Measurements from ENCODE around the gene ANKRD17. TPM values are rescaled to one million over a fixed set of nuclear protein-coding genes. Genes with fewer than 3 reads are reported as not detected.

ANKRD17 gene
- total RNA-seq, 1 donor from 2014 or later, result 60.8 TPM

DNA sequence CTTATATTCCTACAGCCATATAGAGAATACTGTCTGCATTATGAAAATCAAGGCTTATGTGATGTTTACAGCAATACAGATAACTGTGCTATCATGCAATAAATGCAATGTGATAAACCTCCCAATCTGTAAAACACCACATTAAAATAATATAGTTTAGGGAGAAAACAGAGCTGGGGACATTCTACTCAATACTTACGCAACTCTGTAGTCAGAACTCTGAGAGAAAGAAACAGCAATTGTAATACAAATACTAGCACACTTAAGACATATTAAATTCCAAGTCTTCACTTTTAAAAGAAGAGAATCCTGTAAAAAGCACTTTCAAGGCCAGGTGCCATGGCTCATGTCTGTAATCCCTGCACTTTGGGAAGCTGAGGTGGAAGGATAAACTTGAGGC, 61.4 kb downstream of the ANKRD17 start:
- no peak for DNase-seq (ENCODE audit: low spot score)

DNA sequence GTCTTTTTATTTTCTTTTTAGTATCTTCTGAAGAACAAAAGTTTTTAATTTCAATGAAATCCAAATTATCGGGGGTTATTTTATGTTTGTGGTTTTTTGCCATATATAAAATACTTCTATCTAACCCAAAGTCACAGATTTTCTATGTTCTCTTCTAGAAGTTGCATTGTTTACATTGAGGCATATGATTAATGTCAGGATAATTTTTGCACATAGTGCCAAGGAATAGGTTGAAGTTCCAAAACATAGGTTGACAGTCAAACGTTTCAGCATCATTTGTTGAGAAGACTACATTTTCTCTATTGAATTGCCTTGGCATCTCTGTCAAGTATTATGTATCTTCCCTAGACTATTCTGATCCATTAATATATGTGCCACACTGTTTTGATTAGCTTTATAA, 64.5 kb downstream of the ANKRD17 start:
- no peak for DNase-seq (ENCODE audit: low spot score)

DNA sequence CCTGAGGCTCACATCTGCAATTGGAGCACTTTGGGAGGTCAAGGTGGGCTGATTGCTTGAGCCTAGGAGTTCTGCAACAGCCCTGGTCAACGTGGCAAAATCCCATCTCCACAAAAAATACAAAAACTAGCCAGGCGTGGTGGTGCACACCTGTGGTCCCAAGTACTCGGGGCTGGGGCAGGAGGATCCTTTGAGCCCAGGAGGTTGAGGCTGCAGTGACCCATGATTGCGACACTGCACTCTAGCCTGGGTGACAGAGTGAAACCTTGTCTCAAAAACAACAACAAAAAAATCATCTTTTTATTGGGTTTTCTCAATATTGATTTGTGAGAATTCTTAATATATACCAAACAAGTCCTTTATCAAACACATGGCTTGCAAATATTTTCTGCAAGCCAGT, 64.9 kb downstream of the ANKRD17 start:
- DNase-seq (ENCODE audit: low spot score), result no peak

DNA sequence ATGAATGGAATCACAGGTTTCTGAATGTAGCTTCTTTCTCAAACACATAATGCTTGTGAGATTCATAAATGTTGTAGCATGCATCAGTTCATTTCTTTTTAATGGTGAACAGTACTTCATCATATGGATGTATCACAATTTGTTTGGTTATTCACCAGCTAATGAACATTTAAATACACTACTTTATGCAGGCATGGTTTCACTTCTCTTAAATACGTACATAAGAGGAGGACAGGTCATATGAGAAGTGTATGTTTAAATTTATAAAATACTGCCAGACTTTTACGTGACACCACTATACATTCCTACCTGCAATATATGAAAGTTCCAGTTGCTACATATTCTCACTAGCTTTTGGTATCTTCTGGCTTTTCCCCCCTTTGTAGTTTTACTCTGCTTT, 65.4 kb downstream of the ANKRD17 start:
- DNase-seq (ENCODE audit: low spot score), result no peak

DNA sequence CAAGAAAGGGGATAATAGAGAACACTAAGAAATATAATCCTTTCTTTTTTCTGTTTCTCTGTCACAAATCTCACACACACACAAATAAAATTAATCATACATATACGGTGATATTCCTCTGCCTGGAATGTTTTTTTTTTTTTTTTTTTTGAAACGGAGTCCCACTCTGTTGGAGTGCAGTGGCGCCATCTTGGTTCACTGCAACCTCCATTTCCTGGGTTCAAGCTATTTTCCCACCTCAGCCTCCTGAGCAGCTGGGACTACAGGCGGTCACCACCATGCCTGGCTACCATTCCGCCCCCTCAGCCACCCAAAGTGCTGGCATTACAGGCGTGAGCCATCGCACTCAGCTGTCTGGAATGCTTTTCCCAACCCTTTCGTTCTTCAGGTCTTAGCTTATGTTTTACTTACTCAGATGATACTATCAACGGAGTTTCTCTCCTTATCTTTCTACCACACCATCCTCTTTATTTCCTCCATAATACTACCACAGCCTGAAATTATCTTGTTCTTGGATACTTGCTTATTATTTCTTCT, 69.3 kb downstream of the ANKRD17 start:
- DNase-seq (ENCODE audit: low spot score), result no peak

DNA sequence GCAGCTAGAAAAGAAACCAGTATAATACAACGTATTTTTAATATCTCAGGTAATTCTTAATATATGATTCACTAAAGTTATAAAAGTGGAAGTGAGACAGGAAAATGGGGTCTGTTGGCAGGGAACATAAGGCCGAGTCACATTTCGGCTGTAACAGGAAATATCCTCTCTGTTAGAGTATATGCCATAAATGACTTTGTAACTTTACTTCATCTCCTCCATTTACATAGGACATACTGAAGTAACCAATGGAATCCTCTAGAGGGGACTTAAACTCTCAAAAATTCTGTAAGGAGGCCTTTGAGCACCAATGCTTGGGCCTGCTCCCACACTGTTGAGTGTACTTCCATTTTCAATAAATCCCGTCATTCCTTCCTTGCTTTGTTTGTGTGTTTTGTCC, 71.3 kb downstream of the ANKRD17 start:
- DNase-seq (ENCODE audit: low spot score), result no peak

DNA sequence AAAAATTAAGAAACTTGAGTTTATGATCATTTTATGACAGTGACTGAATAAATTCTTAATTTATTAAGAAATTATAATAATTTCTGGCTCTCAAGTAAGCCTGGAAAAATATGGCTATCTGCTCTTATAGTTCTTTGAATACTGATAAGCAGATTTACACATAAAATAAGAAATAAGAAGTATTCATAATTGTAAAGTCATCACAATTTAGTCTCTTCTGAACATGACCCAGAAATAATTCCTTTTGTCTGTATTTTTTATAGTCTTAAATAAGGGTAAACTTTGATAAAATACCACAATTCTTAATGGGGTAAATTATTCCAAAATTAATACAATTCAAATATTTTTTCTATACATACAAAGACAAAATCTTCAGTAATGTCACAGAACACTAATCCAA, 72.7 kb downstream of the ANKRD17 start:
- no peak for DNase-seq (ENCODE audit: low spot score)

DNA sequence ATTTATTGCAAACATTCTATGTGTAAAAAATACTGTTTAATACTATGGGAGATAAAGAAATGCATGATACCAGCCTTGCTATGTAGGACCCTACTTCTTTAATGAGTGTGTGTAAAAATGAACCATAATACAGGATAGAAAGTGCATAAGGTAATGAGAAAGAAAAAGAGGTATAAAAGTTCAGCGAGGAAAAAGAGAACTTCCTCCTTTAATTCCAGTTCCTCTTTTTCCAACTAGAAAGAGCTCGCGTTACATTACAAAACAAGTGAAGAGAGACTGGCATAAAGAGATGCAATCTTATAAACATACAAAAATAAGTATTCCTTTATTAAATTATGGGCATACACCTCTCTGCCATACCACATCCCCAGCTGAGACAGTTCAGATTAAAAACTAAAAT, 77.4 kb downstream of the ANKRD17 start:
- no peak for DNase-seq (ENCODE audit: low spot score)

DNA sequence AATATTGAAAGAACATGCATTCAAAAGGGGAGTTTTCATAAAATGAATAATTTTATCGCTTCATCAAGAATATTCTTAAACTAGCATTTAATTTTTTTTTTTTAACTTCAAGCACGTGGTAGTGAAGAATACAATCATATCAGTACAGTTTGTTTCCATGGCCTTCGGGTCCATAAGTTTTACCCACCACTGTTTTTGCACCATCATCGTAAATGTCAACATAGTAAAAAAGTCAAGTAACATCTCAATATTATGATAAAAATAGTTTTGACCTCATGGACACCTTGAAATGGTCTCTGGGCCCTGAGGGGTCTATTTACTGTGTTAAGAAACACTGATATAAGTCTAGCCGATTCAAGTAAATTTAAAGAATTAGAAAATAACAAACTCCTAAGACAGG, 80.2 kb downstream of the ANKRD17 start:
- no peak for DNase-seq (ENCODE audit: low spot score)

DNA sequence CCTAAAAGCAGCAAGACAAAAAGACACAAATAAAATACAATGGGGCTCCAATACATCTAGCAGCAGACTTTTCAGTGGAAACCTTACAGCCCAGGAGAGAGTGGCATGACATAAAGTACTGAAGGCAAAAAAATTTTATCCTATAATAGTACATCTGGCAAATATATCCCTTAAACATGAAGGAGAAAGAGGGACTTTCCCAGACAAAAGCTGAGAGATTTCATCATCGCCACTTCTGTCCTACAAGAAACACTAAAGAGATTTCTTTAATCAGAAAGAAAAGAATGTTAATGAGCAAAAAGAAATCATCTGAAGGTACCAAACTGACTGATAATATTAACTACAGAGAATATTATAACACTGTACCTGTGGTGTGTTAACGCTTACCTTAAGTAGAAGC, 86.4 kb downstream of the ANKRD17 start:
- DNase-seq (ENCODE audit: low spot score), result no peak

DNA sequence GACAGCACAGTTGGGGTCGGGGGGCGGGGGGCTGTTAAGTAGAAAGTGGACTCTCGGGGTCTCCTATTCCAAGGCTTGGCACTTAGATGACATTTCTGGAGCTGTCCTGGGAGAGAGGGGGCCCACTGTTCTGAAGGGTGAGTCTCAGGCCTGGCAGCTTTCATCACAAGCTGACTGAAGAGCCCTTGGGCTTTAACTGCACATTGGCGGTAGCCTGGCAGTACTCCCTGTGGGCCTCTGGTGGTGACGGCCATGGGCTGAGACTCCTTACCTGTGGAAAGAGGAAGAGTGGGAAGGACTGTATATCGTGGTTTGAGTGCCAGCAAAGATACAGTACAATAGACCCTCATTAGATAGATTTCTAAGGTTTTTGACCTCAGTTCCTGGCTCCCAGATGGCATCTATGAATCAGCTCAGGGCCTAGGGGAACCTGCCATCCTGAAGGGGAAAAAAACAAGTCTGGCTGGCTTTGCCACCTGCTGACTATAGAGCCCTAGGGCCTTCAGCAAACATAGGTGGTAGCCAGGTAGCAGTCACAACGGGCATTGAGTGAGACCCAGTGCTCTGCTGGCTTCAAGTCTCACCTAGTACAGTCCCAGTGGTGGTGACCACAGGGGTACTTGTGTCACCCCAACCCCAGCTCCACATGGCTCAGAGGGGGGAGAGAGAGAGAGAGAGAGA, 87.9 kb downstream of the ANKRD17 start:
- no peak for DNase-seq (ENCODE audit: low spot score)

DNA sequence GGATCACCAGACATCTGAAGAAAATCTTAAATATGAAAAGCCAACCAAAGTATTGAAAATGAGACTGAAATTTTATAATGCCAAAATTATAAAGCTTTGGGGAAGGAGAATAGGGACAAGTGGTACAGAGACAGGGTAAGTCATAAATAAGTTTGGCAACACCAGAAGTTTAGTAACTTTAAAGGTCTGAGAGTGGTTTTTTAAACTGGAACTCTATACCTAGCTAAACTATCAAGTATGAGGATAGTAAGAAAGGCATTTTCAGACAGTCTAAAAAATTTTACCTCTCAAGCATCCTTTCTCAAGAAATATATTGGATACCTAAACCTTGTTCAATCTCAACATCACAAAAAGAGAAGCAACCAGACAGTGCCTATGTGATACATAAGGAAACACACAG, 92.4 kb downstream of the ANKRD17 start:
- no peak for DNase-seq (ENCODE audit: low spot score)

DNA sequence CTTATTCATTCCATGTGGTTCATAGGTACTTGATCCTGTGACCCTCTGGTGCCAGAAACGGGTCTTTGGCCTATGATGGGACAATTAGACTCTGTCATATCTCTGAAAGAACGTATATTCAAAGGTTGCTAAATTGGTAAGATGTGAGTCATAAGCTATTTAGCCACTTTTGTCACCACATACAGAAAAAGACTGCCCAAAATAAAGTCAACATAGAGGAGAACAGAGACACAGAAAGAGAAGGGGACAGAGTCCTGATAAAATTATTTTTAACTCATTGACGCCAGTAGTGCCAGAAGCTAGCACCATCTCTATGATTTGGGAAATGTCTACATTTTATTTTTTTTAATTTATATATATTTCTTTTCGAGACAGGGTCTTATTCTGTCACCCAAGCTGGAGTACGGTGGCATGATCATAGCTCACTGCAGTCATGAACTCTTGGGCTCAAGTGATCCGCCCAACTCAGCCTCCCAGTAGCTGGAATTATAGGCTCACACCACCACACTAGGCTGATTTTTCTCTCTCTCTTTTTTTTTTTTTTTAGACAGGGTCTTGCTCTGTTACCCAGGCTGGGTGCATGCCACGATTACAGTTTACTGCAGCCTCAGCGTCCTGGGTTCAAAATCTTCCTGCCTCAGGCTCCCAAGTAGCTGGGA, 96.9 kb downstream of the ANKRD17 start:
- DNase-seq (ENCODE audit: low spot score), result no peak

DNA sequence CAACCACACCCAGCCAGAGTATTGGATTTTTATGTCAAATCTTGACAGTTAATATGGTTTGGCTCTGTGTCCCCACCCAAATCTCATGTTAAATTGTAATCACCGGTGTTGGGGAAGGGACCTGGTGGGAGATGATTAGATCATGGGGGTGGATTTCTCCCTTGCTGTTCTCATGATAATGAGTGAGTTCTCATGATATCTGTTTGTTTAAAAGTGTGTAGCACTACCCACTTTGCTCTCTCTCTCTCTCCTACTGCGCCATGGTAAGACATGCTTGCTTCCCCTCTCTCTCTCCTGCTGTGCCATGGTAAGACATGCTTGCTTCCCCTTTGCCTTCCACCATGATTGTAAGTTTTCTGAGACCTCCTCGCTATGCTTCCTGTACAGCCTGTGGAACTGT, 102.2 kb downstream of the ANKRD17 start:
- DNase-seq (ENCODE audit: low spot score), result no peak

DNA sequence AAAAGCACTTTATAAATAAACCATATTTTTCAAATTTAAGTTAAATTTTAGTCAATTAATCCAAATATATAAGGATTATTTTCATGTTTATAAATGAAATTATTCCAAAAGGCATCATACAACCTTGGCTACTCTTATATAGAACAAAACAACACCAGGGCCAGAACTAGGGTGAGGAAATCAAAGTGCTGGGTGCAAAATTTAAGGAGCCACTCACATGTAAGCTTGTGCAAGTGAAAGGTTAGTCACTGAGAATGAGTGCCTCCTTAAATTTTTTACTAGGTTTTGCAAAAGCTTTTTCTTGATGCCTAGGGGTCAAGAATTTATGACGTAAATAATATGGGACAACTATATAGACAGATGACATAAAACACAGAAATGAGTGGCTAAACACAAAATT, 105.7 kb downstream of the ANKRD17 start:
- DNase-seq (ENCODE audit: low spot score), result no peak

DNA sequence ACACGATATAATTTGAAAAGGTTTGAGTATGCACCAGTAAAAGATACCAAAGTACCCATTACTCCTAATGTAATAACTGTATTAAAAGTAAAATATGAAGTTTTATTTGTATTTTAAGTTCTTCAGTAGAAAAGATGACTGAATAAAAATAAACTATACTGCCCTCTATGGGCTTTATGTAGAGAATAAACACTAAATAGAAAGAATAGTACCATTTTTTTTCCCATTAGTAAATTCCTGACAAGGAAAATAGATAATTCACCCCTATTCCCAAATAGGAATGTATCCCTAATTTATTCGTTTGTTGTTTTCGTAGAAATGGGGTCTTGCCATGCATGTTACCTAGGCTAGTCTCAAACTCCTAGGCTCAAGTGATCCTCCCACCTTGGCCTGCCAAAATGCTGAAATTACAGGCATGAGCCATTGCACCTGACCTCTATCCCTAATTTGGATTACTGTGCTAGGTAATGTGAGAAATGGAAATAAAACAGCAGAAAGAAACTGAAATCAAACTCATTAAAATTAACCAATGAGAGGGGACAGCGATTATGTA, 115.5 kb downstream of the ANKRD17 start:
- DNase-seq (ENCODE audit: low spot score), result no peak

DNA sequence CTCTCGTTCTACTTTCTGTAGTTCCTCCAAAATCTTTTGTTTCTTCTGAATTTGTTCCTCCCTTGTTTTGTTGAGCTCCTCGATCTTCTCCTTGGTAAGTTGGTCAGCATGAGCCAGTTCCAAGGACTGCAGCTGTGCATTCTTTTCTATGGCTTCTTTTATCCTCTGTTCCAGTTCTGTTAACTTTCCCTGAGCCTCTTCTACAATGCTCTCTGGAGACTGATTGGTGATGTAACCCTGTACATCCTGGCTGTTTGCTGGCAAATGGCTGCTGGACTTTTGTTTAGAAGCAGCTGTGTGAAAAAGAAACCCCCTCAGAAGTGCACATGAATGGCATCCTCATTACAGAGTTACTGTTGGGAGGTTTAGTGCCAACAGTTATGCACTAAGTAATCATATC, 118.6 kb downstream of the ANKRD17 start:
- DNase-seq (ENCODE audit: low spot score), result no peak

DNA sequence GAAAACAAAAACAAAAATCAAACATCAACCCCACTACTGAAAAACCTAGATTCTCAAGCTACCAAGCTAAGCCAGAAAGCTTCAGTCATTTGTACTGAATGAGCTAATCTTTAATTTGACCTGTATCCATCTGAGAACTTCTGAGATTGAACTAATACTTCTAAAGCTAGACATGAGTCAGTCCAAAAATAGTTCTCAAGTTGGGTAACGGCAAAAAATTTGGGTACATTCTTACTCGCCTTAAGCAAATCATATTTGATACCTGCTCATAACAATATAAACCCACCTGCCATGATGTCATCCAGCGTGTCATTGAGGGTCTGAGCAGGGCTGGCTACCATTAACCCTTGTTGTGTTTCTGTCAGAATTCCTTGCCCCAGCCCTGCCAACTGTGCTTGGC, 119.4 kb downstream of the ANKRD17 start:
- DNase-seq (ENCODE audit: low spot score), result no peak

DNA sequence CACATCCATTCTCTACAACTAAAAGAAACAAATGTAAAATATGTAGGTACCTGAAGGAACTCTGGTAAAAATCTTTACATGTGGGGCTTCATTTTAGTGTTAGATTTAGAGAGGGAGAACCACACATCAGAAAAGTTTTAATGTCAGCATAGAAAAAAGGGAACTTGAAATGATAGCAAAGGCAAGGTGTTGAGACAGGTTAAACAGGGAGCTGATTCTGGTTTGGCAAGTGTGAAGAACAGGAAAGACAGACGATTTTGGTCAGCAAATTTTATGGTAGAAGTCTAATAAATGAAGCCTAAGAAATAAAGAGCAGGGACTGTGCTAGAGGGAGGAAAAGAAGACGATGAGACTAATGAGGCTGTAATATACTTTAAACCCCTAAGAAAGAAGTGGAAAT, 121.5 kb downstream of the ANKRD17 start:
- DNase-seq (ENCODE audit: low spot score), result no peak

DNA sequence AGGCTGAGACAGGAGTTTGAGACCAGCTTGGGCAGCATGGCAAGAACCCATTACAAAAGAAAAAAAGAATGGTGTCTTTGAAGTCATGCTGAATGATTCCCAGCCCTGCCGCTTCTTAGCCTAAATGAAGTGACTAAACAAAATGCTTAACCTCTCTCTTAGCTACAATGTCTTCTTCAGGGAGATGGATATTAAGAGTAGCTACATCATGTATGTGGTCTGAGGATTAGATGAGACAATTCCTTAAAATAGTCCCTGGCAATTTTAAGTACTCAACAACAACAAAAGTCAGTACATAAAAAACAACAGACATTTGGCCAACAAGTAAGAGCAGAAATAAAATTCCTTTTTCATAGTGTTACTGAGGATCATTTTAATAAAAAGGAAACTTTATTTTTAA, 124.8 kb downstream of the ANKRD17 start:
- DNase-seq (ENCODE audit: low spot score), result no peak

DNA sequence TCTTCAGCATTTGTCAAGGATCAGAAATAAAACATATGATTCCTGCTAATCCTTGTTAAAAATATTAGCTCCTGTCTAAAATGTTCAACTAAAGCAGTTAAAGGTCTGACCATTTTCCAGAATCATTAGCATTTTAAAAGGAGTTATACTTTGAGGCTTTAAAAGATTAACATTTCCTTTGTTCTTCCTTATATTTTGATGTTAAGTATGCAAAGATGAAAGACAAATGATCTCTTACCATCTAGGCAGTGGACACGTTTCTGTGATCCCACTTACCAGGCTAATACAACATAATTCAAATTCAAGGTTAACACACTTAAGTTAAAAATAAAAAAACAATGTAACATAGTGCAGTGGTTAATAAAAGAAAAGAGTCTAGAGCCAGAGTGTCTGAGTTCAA, 127.3 kb downstream of the ANKRD17 start:
- no peak for DNase-seq (ENCODE audit: low spot score)

DNA sequence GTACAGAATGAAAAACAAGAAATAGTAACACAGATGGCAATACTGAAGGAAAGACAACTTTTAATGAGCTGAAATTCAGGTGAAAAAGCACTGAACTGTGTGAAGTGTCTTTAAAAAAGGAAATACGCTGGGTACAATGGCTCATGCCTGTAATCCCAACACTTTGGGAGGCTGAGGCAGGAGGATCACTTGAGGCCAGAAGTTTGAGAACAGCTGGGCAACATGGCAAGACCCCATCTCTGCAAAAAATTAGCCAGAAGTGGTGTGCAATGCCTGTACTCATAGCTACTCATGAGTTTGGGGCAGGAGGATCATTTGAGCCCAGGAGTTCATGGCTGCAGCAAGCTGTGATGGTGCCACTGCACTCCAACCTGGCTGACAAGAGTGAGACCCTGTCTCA, 129.3 kb downstream of the ANKRD17 start:
- no peak for DNase-seq (ENCODE audit: low spot score)

DNA sequence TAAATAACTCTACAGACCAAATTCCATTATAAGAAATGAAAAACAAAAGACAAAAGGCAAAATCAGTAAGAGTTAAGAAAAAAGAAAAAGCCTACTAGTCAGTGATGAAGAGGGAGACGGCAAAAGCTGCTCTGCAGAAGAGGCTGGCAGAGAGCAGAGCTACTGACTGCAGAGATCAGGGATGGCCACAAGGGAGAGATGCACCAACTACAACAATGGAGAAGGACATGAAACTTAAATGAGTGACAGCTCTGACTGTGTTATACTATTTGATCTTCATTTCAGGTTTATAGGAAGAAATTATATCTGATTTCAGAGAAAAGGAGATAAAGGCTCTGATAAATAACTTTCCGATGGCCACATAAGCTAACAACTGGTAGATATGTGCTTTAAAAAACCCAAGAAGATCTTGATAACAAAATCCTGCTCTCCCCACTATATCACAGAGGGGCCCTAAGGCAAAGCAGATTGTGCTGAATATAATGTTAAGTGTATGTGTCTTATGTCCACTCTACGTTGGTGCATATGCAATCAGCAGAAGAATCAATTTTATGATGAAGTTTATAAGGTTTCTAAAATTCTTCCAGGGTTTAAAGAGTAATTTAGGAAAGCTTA, 130.7 kb downstream of the ANKRD17 start:
- DNase-seq (ENCODE audit: low spot score), result no peak

All from mucosa of gallbladder (tissue), 1 donor.